ENCODE data around the gene PPP2R5C.

DNA sequence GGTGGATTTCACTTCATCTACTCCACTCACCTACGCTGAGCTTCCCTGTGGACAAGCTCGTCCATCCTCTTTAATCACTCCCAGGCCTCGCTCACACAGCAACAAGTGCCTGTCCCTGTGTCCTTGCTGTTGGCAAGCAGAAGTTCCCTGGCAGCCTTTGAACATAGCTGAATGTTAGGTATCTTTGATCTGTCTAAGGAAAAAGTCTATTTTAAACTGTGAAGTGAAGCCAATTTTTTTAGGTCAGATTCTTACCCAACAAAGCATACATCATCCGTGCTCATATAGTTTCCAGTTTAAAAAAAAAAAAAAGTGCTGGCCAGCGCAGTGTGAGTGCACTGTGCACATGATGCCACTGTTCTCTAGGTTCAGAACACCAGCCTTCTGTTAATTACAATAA lies 36.3 kb downstream of the PPP2R5C start:
- TF ChIP-seq, protein P1, sequence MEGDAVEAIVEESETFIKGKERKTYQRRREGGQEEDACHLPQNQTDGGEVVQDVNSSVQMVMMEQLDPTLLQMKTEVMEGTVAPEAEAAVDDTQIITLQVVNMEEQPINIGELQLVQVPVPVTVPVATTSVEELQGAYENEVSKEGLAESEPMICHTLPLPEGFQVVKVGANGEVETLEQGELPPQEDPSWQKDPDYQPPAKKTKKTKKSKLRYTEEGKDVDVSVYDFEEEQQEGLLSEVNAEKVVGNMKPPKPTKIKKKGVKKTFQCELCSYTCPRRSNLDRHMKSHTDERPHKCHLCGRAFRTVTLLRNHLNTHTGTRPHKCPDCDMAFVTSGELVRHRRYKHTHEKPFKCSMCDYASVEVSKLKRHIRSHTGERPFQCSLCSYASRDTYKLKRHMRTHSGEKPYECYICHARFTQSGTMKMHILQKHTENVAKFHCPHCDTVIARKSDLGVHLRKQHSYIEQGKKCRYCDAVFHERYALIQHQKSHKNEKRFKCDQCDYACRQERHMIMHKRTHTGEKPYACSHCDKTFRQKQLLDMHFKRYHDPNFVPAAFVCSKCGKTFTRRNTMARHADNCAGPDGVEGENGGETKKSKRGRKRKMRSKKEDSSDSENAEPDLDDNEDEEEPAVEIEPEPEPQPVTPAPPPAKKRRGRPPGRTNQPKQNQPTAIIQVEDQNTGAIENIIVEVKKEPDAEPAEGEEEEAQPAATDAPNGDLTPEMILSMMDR (IDR thresholded peaks at IDR 0.05): no peak
- TF ChIP-seq POLR2AphosphoS5 (IDR thresholded peaks at IDR 0.05) (no peak), POLR2A (IDR thresholded peaks at IDR 0.05) (no peak), EP300 (IDR thresholded peaks at IDR 0.05) (no peak)

All from upper lobe of left lung (tissue), 4 donors.